GM12878 (cell line): ENCODE results near the gene TPBGL. TPM values are rescaled to one million over a fixed set of nuclear protein-coding genes. Genes with fewer than 3 reads are reported as not detected.

Experiments
- BHLHE40 ChIP-seq, 2 experiments: fragments of 450-650 bp in 1 of 2; IDR thresholded peaks; 2 replicates each; pipeline ENCODE4 v1.6.1; 2011 to 2017; ENCODE audit warnings: low read depth in 2 of 2, borderline replicate concordance in 1 of 2, improper control_type of control experiment in 1 of 2, low read length in 1 of 2, mild to moderate bottlenecking in 1 of 2
- EP300 ChIP-seq, 2 experiments: fragments of 150-350 bp in 1 of 2; IDR thresholded peaks; 2 replicates each; pipeline ENCODE4 v1.6.1; 2011 to 2012; ENCODE audit warnings: low read depth in 2 of 2, low read length in 2 of 2, borderline replicate concordance in 1 of 2, improper control_type of control experiment in 1 of 2, inconsistent platforms in 1 of 2; ENCODE audit not compliant: control insufficient read depth in 1 of 2
- EZH2 ChIP-seq: IDR thresholded peaks from 2 replicates; pipeline ENCODE4 v1.6.1; 2012; ENCODE audit warnings: low read depth, mild to moderate bottlenecking, control low read depth, inconsistent platforms, low read length, borderline replicate concordance; ENCODE audit not compliant: control insufficient read depth
- GABPA ChIP-seq: IDR thresholded peaks from 2 replicates; pipeline ENCODE4 v1.6.1; 2014; ENCODE audit warnings: antibody characterized with exemption, low read depth, mild to moderate bottlenecking, inconsistent platforms
- MYB ChIP-seq: fragments of 150-350 bp; IDR thresholded peaks from 2 replicates; pipeline ENCODE4 v1.6.1; 2014; ENCODE audit warnings: mild to moderate bottlenecking, low read depth, low read length, borderline replicate concordance
- RAD21 ChIP-seq: IDR thresholded peaks from 2 replicates; pipeline ENCODE4 v1.6.1; 2011; ENCODE audit warnings: mild to moderate bottlenecking, low read depth, low read length, moderate library complexity; ENCODE audit not compliant: insufficient read depth
- SMARCA5 ChIP-seq: fragments of 450-650 bp; IDR thresholded peaks from 2 replicates; pipeline ENCODE4 v1.6.1; 2017; ENCODE audit warnings: mild to moderate bottlenecking
- polyA plus RNA-seq, 11 experiments: library from polyadenylated mRNA; depleted of rRNA in 4 of 11; unstranded in 6 of 11; stranded (reverse) in 5 of 11; fragments of >200 nt; fragmentation: Nextera tagmentation in 4 of 11; fragmentation: Illumina TruSeq in 1 of 11; extraction: Ambion mirVana in 4 of 11; extraction: Trizol in 1 of 11; gene quantifications; 1 replicate in 1 of 11; 2 replicates in 10 of 11; pipeline versions ENCODE4 v1.2.1 to v1.2.3, GENCODE V29; 2011 to 2016; ENCODE audit warnings: inconsistent platforms in 2 of 11, missing spikeins in 2 of 11, low read depth in 1 of 11
- total RNA-seq, 4 experiments: library from RNA; depleted of rRNA in 3 of 4; stranded (reverse); fragments of >200 nt in 3 of 4; fragmentation: Illumina TruSeq in 1 of 4; extraction: Trizol in 1 of 4; gene quantifications; 2 replicates each; pipeline versions ENCODE4 v1.2.1 to v1.2.3, GENCODE V29; 2013 to 2021
- TF ChIP-seq, protein P1 (sequence below): IDR thresholded peaks from 2 replicates; pipeline ENCODE4 v1.6.1; 2012; ENCODE audit warnings: low read length, inconsistent platforms
- TF ChIP-seq, protein P2 (sequence below): fragments of 450-650 bp; IDR thresholded peaks from 2 replicates; pipeline ENCODE4 v1.6.1; 2018; ENCODE audit warnings: mild to moderate bottlenecking, low read depth, moderate library complexity; ENCODE audit not compliant: partially characterized antibody

Gene TPBGL
- total and polyA plus RNA-seq, 10 of the 15 experiments (the other 5 are each of a cell fraction or from before 2014, with no cell fraction given), result not detected

DNA sequence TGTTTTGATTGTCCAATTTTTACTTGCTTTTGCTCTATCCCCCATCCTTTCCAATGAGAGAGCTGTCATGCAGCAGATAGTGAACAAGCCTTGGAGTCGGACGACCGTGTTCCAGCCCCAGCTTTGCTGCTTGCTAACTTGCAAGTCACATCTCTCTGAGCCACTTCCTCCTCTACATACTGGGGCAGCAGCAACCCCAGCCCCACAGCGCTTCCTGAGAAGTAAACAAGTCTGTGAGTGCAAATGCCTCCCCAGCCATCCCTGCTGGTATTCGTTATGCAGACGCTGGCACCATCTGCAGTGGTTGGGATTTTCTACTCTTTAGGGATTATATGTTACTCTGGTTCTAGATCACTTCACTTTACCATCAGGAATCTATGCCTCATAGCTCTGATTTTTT lies 35.0 kb downstream of the TPBGL start (continued):
- TF ChIP-seq BHLHE40 (IDR thresholded peaks at IDR 0.05; ENCODE audit: borderline replicate concordance in 1 of 2, low read depth in 2 of 2, low read length in 1 of 2), result no peak
- TF ChIP-seq GABPA, result no peak
- TF ChIP-seq RAD21, result no peak
- no peak for TF ChIP-seq SMARCA5
- TF ChIP-seq EP300 (IDR thresholded peaks at IDR 0.05; ENCODE audit: borderline replicate concordance in 1 of 2, control insufficient read depth in 1 of 2, low read depth in 2 of 2, low read length in 2 of 2), result no peak
- no peak for TF ChIP-seq MYB
- TF ChIP-seq, protein P1, sequence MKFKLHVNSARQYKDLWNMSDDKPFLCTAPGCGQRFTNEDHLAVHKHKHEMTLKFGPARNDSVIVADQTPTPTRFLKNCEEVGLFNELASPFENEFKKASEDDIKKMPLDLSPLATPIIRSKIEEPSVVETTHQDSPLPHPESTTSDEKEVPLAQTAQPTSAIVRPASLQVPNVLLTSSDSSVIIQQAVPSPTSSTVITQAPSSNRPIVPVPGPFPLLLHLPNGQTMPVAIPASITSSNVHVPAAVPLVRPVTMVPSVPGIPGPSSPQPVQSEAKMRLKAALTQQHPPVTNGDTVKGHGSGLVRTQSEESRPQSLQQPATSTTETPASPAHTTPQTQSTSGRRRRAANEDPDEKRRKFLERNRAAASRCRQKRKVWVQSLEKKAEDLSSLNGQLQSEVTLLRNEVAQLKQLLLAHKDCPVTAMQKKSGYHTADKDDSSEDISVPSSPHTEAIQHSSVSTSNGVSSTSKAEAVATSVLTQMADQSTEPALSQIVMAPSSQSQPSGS, result no peak
- no peak for TF ChIP-seq EZH2
- TF ChIP-seq, protein P2, sequence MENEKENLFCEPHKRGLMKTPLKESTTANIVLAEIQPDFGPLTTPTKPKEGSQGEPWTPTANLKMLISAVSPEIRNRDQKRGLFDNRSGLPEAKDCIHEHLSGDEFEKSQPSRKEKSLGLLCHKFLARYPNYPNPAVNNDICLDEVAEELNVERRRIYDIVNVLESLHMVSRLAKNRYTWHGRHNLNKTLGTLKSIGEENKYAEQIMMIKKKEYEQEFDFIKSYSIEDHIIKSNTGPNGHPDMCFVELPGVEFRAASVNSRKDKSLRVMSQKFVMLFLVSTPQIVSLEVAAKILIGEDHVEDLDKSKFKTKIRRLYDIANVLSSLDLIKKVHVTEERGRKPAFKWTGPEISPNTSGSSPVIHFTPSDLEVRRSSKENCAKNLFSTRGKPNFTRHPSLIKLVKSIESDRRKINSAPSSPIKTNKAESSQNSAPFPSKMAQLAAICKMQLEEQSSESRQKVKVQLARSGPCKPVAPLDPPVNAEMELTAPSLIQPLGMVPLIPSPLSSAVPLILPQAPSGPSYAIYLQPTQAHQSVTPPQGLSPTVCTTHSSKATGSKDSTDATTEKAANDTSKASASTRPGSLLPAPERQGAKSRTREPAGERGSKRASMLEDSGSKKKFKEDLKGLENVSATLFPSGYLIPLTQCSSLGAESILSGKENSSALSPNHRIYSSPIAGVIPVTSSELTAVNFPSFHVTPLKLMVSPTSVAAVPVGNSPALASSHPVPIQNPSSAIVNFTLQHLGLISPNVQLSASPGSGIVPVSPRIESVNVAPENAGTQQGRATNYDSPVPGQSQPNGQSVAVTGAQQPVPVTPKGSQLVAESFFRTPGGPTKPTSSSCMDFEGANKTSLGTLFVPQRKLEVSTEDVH, result no peak
- TF ChIP-seq, all 136 proteins: peak for 0
